HG03571 (cell line): ENCODE measurements around the gene SLC6A12.

Source experiments
- ATAC-seq: cut with Tn5 transposase; IDR thresholded peaks from one replicate; pipeline ENCODE4 v1.9.1; 2021; ENCODE audit not compliant: unreplicated experiment

SLC6A12 gene

DNA sequence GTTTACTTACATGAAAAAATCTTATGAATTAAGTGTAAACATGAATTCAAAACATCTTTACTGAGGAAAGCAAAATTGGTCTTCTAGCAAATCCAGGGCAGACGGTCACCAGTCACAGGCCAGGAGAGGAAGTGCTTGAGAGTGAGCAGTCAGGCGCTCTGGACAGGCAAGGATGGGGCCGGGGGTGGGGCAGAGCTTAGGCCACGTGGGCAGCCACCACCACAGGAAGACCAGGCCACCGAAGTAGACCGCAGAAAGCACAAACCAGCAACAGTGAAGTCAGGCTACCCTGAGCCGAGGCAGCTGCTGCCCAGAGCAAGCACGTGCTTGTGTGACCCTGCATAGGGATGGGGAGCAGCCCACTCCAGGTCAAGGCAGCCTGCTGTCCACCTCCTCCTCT, 33.5 kb downstream of the SLC6A12 start:
- ATAC-seq: no peak

DNA sequence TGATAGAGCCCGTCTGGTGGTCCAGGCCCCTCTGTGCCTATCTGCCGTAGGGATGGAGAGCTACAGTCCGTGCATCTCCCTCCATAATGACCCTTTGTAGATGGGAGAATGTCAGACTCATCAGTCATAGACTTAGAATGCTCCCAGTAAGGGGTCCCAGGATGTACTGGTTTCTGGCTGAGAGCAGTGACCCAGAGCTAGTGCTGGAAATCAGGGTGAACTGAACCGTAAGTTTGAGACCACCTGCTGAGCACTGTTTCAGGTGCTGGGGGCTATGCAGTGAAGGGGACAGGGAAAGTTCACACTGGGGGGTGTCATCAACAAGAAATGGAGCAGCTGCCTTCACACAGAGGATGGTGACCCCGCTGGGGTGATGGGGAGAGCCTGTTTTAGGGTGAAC, 34.1 kb downstream of the SLC6A12 start:
- no peak for ATAC-seq

GRCh38 chr12:179131-179884, 34.6 kb downstream of the SLC6A12 start:
- ATAC-seq: no peak

DNA sequence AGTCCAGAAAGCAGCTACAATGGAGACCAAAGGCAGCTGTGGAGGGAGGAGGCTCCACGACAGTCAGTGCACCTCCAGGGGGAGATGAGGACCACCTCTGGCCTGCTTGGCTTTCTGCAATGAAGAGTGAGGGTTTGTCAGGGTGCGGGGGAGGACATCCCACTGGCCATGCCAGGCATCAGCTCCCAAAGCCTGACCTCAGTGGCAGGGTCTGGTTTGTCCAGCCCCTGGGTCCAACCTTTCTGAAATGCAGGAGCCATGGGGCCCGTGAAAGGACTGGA, 35.2 kb downstream of the SLC6A12 start:
- no peak for ATAC-seq

DNA sequence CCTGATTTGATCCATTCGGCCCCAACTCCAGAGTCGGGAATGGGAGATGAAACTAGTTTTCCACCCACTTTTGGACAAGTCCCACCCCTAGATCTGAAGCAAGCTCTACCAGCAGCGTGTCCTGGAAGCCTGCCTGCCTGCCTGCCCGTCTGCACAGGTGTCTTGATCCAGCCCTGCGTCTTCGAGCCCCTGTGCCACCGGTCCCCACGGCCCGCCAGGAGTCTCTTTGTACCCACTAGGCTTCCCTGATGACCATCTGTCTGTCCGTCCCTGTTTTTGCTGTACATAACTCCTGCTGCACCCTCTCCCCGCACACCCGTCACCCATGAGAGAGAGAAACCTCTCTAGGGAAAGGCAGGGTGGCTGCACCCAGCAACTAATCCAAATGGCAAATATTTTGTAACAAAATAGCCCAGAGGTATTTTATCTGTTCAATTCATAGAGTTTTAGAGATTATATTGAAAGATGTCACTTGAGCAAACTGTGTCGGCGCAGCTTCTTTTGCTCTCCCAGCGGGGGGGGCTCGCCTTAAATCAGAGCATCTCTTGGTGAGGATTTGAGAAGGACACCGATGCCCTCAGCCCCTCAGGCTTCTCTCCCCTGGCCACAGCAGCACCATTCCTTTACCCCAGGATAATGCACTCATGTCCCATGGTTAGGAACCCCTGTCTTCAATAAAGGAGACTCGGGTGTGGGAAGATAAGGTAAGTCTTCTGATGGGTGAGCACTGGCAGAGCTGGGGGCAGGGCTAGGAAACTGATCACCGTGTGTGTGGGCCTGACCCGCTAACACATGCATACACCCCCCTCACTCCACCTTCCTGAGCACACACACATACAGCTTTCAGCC, 35.8 kb downstream of the SLC6A12 start:
- no peak for ATAC-seq

DNA sequence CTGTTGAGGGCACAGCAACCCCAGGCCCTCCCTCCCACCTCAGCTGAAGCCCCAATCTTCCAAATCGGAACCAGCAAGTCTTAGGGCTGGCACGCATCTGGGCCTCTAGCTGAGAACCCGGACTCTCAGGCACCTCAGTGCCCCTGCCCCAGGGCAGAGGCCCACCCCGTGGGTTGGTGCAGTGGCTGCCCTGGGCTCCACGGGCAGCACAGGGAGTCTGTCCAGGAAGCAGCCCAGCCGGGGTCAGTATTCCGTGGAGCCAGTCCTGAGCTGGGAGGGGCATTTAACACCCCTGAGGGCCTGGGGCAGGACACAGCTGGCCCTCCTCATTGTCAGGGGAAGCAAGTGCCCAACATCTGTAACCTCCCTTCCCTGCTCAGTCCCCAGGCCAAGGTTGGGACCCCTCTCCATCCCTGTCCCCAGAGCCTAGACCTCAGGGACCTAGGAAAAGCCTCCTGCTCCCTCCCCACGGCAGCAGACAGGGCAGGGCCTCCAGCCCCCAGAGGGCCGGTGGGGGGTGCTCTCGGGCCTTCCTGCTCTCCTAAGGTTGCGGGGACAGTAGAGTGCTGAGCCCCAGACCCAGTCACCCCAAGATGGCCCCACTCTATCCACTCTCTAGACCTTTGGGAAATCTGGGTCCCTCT, 36.5 kb downstream of the SLC6A12 start:
- ATAC-seq: no peak

DNA sequence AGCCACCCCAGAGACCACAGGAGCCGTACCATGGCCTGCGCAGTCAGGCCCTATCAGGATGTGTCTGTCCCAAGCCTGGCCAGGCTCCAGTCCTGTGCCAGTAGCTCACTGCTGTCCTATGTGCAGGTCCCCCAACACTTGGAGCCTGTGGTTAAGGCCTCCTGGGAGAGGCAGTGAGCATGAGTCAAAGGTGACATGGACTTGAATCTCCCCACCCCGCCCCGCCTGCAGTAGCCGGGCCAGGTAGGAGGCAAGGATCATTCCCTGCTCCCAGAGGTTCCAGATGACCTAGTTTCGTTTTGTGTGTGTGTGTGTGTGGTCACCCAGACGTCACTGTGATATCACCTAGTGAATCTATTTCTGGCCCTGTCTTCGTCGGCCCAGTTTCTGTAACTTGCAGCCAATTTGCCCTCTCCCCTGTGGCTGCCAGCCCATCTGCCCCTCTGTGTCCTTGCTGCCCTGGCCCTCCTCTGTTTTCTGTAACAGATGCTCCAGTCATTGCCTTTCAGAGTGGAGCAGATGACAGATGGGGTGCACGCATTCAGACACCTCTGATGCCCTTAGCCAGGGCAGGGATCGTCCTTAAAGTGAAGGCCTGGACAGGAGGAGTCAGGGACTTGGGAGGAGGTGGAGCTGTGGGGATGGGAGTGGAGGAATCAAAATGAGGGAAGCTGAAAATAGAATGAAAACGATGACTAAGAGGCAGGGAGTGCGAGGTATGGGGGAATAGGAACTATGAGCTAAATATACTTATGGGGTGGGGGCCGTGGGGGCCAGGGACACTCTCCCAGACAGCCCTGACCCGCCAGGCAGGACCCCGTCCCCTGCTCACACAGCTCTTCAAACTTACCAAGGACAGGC, 37.4 kb downstream of the SLC6A12 start:
- no peak for ATAC-seq

DNA sequence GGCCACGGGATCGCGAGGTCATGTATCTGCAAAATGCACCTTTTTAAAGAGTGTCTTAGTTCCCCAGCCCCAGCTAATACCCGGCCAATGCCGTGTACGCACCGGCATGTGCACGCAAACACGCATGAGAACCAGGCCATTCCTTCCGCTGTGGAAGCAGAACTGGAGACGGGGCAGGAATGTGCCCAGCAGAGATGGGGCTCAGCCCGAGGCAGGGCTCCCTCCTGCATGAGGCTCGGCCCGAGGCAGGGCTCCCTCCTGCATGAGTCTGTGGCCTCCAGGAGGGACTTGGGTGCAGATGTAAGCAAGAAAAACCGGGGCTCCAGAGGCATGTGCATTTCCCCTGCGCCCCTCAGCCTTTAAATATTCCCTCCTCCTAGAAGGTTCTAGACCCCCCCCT, 38.2 kb downstream of the SLC6A12 start:
- ATAC-seq: no peak

- no peak for ATAC-seq
These were observed 38.7 kb downstream of the SLC6A12 start for GRCh38 chr12:175250-175649.

GRCh38 chr12:174596-174995, 39.4 kb downstream of the SLC6A12 start:
- no peak for ATAC-seq

- ATAC-seq: no peak
These were observed 39.8 kb downstream of the SLC6A12 start for GRCh38 chr12:174124-174523.

- ATAC-seq: no peak
These were observed 41.2 kb downstream of the SLC6A12 start for GRCh38 chr12:172732-173161.

DNA sequence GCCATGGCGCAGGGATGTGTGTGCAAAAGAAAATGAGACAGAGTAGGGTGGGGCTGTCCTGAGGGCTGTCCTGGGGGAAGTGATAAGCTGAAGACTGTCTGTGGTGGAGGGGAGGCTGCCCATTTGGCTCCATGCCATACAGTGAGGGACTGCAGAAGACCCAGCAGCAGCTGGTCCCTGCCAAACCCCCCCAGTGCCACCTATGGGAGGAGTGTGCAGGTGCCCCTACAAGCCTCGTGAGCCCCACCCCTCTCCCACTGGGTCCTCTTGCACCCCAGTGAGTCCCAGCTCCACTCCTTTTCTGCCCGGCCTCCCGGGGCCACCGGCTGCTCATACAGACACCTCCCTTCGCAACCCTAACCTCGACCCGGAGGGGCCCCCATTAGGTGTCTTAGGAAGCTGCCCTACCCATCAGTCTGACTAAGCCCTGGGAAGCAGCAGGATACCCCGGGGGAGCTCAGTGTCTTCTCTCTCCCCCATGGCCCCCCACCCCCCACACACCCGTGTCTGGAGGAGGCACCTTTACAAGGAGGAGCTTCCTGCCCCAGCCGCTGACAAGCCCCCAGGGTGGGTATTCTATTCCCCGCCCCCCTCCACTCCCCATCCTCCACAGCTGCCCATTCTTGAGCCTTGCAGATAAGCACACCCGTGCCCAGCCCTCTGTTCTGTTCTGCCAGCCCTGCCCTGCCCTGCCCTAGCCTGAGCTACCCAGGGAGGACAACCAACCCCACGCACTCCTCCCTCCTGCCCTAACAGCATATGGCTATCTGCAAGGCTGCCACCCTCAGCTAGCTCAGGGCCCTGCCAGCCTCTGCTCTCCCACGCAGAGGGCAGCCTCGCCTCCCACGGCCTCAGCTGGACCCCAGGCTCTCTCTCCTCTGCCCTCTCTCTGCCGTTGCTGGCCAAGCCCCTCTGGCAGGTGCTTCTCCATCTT, 41.9 kb downstream of the SLC6A12 start:
- no peak for ATAC-seq

DNA sequence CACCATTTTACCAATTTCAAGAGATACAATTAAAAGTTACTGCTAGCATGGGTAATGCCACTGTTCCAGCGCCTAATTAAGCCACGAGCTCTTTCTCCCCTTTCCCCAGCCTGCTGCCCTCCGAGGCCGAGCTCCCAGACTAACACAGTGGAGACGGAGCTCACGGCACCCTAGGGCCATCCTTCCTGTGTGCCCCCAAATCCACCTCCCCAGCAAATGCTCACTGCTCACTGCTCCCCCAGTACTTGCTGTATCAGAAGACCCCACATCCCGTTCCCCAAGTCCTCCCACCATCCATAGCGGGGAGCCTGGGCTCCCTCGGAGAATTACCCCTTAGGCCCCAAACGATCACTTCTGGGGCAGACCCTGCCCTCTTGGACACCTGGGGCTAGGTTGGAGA, 42.7 kb downstream of the SLC6A12 start:
- no peak for ATAC-seq

GRCh38 chr12:170371-171225, 43.4 kb downstream of the SLC6A12 start:
- ATAC-seq: no peak

GRCh38 chr12:169528-170370, 44.2 kb downstream of the SLC6A12 start:
- ATAC-seq: no peak

- no peak for ATAC-seq
These were observed 45.0 kb downstream of the SLC6A12 start for GRCh38 chr12:168763-169525.
